ENCODE data around the gene TMEM161A.

GRCh38 chr19:19181488-19181998, 43.3 kb upstream of the TMEM161A start:
- no peak for TF ChIP-seq CTCF (conservative IDR thresholded peaks at IDR 0.05; ENCODE audit: low read depth in 2 of 2)
- TF ChIP-seq EZH2 (IDR thresholded peaks at IDR 0.05; ENCODE audit: low read depth, unreplicated experiment): no peak

All from GM23338 (cell line).